ENCODE data around the gene UBQLN1. TPM values are rescaled to one million over a fixed set of nuclear protein-coding genes. Genes with fewer than 3 reads are reported as not detected.
A peak's percentile ranks its signal among the peaks of the same experiment; 100 is the strongest.
"Not testable (repeated sequence)": the region's sequence is repeated elsewhere in the genome, so short reads cannot be mapped to it uniquely, and the experiment has no call there.

UBQLN1 gene
- total RNA-seq, 1 donor from 2014 or later = 140 TPM

GRCh38 chr9:83630938-83631457, 76.8 kb downstream of the UBQLN1 start:
- DNase-seq = no peak

DNA sequence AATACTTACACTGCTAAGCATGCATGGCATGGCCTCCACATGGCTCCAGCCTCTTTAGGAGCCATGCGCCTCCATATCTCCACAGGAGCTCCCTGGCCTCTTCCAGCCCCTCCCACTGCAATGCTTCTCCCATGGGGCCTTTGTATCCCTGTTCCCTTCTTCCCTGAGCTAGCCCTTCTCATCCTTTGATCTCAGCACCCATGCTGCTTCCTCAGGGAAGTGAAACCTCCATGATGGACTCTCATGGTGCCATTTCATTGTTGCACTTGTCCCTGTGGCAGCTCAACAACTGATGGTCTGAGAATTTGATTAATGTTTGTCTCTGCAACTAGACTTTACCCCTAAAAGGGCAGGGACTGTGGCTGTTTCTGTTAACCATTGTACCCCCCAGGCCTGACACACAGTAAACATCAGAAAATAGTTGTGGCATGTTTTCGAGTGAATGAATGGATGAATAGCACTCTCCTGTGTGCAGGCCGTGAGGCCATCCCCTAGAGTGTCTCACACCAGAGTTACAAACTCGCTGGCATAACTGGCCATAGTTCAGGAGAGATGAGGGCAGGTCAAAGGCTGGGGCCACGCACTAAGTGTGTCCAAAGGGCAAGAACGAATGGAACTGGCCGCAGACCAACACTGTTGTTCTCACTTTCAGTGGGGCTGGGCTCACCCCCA, 78.2 kb downstream of the UBQLN1 start:
- DNase-seq = no peak

- no peak for DNase-seq
Measured at GRCh38 chr9:83628540-83628939, 79.2 kb downstream of the UBQLN1 start.

- DNase-seq = no peak
Measured at GRCh38 chr9:83625178-83625577, 82.6 kb downstream of the UBQLN1 start.

GRCh38 chr9:83623679-83624076, 84.1 kb downstream of the UBQLN1 start:
- DNase-seq = no peak

DNA sequence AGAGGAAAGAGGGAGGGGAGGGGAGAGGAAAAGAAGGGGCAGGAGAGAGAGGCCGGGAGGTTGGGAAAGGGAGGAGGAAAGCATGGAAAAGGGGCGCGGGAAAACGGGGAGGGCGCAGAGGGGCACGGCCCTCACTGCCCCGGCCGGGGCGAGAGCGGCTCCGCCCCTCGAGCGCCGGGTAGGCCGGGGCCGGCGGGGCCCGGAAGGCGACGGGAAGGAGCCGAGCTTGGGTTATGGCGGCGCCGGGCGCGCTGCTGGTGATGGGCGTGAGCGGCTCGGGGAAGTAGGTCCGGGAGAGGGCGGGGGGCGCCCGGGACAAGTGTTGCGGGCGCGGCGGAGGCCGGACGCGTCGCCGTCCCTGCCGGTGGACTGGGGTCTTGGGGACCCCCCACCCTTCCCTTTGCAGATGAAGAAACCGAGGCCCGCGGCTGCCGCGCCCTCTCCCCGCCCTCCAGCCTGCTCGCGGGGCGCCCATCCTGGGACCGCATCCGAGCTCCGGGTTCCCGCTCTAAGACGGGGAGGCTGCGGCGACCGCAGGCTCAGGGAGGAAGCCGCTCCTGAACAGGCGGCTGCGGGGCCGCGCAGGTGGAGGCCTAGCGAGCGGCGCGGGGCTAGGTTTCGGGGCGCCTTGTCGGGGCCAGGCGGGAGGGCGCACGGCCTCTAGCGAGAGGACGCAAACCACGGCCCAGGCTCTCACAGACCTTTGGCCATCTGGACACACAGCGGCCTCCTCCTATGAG, 84.6 kb downstream of the UBQLN1 start, which contains the start of gene IDNK:
TSS of gene IDNK (plus strand) at position 205 of the 740 bp plus-strand sequence. CDS start at position 234, 29 bp downstream.
- DNase-seq = peak; percentile 67

- DNase-seq = peak; percentile 19
Measured at GRCh38 chr9:83622433-83622938, 85.3 kb downstream of the UBQLN1 start.

- DNase-seq = peak; percentile 76
Measured at GRCh38 chr9:83620841-83621636, 86.7 kb downstream of the UBQLN1 start.

GRCh38 chr9:83617299-83617698, 90.5 kb downstream of the UBQLN1 start:
- no peak for DNase-seq

DNA sequence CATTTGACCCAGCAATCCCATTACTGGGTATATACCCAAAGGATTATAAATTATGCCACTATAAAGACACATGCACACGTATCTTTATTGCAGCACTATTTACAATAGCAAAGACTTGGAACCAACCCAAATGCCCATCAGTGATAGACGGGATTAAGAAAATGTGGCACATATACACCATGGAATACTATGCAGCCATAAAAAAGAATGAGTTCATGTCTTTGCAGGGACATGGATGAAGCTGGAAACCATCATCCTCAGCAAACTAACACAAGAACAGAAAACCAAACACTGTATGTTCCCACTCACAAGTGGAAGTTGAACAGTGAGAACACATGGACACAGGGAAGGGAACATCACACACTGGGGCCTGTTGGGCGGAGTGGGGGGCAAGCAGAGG, 94.5 kb downstream of the UBQLN1 start:
- not testable (repeated sequence) for DNase-seq

Other genes starting within 250 kb of the UBQLN1 start
- gene FRMD3, start 169.6 kb downstream of the UBQLN1 start, total RNA-seq = 3.7 and 6.1 TPM in 2 replicates
- 4.1 and 5.5 TPM in 2 replicates for gene IDNK, start 84.8 kb downstream of the UBQLN1 start, total RNA-seq
- gene GKAP1, start 109.8 kb upstream of the UBQLN1 start, total RNA-seq = 2.6 and 4.3 TPM in 2 replicates
- gene KIF27, start 213.5 kb upstream of the UBQLN1 start, total RNA-seq = 2.7 and 4.4 TPM in 2 replicates

Measured in dermis blood vessel endothelial cell (primary cell).